B cell (primary cell): Measurements from ENCODE around the gene RNF166.

Experiments used
- EZH2 ChIP-seq: IDR thresholded peaks from 2 replicates; pipeline ENCODE4 v1.6.1; 2012; ENCODE audit warnings: borderline replicate concordance, low read depth, mild to moderate bottlenecking, moderate library complexity, low read length; ENCODE audit not compliant: insufficient read depth, poor library complexity, severe bottlenecking
- TF ChIP-seq, protein P1 (sequence below): fragments of 200-600 bp; IDR thresholded peaks from one replicate; pipeline ENCODE4 v1.8.0; 2022; ENCODE audit warnings: antibody characterized with exemption, mild to moderate bottlenecking

DNA sequence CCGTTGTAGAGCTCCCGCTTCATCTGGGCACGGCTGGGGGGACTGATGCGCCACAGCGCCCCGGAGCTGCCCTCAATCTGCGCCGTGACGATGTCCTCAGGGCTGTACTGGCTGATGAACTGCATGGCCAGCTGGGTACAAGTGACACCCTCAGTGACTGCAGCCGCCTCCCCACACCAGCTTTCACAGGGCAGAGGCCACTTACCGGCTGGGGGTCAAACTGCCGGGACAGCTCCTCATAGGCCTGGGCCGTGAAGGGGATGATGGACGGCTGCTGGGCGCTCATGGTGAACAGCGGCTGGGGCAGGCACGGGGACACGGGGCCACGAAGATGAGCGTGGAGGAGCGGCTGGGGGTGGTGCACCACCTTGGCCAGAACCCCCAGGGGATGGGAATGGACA is 10.4 kb upstream of the RNF166 start:
- TF ChIP-seq, protein P1, sequence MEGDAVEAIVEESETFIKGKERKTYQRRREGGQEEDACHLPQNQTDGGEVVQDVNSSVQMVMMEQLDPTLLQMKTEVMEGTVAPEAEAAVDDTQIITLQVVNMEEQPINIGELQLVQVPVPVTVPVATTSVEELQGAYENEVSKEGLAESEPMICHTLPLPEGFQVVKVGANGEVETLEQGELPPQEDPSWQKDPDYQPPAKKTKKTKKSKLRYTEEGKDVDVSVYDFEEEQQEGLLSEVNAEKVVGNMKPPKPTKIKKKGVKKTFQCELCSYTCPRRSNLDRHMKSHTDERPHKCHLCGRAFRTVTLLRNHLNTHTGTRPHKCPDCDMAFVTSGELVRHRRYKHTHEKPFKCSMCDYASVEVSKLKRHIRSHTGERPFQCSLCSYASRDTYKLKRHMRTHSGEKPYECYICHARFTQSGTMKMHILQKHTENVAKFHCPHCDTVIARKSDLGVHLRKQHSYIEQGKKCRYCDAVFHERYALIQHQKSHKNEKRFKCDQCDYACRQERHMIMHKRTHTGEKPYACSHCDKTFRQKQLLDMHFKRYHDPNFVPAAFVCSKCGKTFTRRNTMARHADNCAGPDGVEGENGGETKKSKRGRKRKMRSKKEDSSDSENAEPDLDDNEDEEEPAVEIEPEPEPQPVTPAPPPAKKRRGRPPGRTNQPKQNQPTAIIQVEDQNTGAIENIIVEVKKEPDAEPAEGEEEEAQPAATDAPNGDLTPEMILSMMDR = no peak
- no peak for TF ChIP-seq EZH2
